ENCODE measurements around the gene FAM184A. TPM values are rescaled to one million over a fixed set of nuclear protein-coding genes. Genes with fewer than 3 reads are reported as not detected.

Gene FAM184A
- total RNA-seq, 1 donor from 2014 or later, result 2.0 TPM

DNA sequence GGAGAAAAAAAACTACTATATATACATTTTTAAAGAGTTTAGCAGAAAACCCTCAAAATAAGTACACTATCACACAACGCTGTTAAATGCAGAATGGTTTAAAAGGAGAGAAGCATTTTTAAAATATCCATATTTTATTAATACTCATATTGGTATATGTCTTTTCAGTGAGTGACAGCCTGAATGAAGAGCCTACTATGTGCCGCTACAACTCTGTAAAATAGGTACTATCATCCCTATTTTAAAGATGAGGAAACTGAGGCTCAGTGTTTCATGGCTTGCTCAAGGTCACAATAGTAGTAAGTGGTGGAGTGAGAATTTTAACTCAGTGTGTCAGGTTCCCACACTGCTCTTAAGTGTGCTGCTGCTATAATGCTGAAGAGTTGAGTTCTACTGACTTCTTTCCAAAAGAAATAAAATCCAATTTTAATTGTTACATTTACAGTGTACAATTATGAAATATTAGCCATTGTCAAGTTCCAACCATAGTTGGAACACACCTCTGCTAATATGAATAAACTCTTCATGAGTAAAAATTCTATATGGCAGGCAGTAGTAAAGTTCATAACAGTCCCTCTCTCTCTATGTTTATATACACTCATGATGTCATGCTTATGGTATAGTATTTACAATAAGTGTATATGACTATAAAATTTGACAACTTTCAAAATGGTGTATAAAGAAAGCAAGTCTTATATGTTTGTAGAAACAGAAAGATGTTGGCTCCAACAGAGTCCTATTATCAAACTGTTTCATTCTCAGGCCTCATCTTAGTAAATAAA is 3.1 kb downstream of the FAM184A start:
- Histone ChIP-seq H3K79me2 (ENCODE audit: insufficient read depth, low read length) (no peaks in the 10 kb centered on the region), H3K27ac (ENCODE audit: low read depth, low read length) (no peak overlapping the region), H3K36me3 (ENCODE audit: insufficient read depth, low read length) (no peaks in the 10 kb centered on the region), H3K4me1 (ENCODE audit: insufficient read depth, low read length) (peaks cover 5% of the 10 kb centered on the region), H3K9ac (ENCODE audit: low read length) (no peak overlapping the region), H3K4me2 (ENCODE audit: low read length) (no peak overlapping the region), H3K4me3 (ENCODE audit: insufficient read depth, low read depth, low read length) (no peak overlapping the region), H3K27me3 (ENCODE audit: insufficient read depth, low read length) (peaks cover 19% of the 10 kb centered on the region), H3K9me3 (ENCODE audit: insufficient read depth, low read depth, low read length) (no peaks in the 10 kb centered on the region), H4K20me1 (ENCODE audit: insufficient read depth, low read length) (no peaks in the 10 kb centered on the region), H2AFZ (ENCODE audit: low read depth, low read length) (no peak overlapping the region)
- Mint-ChIP-seq H3K36me3 (ENCODE audit: low read depth, unreplicated experiment) (no peaks in the 10 kb centered on the region), H3K4me3 (ENCODE audit: unreplicated experiment) (no peak overlapping the region), H3K27me3 (ENCODE audit: low read depth, unreplicated experiment) (peaks cover 20% of the 10 kb centered on the region), H3K9me3 (ENCODE audit: unreplicated experiment) (peaks cover 3% of the 10 kb centered on the region), H3K27ac (ENCODE audit: unreplicated experiment) (no peak overlapping the region), H3K4me1 (ENCODE audit: low read depth, unreplicated experiment) (peaks cover 4% of the 10 kb centered on the region)
- FAIRE-seq (no peak), DNase-seq (ENCODE audit: low read depth) (no peak)
- TF ChIP-seq, protein P1, sequence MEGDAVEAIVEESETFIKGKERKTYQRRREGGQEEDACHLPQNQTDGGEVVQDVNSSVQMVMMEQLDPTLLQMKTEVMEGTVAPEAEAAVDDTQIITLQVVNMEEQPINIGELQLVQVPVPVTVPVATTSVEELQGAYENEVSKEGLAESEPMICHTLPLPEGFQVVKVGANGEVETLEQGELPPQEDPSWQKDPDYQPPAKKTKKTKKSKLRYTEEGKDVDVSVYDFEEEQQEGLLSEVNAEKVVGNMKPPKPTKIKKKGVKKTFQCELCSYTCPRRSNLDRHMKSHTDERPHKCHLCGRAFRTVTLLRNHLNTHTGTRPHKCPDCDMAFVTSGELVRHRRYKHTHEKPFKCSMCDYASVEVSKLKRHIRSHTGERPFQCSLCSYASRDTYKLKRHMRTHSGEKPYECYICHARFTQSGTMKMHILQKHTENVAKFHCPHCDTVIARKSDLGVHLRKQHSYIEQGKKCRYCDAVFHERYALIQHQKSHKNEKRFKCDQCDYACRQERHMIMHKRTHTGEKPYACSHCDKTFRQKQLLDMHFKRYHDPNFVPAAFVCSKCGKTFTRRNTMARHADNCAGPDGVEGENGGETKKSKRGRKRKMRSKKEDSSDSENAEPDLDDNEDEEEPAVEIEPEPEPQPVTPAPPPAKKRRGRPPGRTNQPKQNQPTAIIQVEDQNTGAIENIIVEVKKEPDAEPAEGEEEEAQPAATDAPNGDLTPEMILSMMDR (IDR thresholded peaks at IDR 0.05; ENCODE audit: insufficient read depth, low read depth, low read length), result no peak
- TF ChIP-seq EZH2 (IDR thresholded peaks at IDR 0.05; ENCODE audit: insufficient read depth, low read length), result no peak

DNA sequence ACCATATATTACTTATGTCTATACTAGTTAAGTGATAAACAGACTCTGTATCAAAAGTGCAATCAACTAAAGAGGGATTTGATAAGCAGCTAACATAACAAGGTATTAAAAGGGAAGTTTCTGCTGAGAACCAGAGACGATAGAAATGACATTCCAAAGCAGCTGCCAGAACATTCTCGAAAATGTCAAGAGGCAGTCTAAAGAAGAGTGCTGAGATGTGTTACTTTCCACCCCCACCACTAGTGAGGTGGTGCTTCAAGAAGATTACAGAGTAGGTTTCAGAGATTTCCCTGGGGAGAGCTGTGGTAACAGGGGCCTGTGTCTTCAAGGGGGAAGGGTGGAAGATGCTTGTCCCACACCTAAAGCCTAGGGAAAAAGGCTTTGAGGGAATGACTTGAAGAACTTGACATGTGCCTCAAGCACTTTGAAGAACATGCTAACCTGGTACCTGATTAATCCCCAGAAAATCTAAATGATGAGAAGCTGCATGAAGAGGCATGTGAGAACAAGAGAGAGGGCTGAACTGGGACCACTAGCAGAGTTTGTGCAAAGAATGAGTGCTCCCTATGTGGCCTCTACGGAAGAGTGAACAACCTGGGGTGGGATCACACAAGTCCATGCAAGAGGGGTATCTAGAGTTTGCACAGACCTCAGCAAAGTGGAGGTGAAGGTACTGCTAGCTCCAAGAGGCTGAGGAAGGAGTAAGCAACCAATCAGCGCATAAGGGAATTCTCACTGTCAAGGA is 5.0 kb downstream of the FAM184A start:
- no peak overlapping the region for H3K9ac ChIP-seq (ENCODE audit: low read length)
- H3K4me1 Mint-ChIP-seq (ENCODE audit: low read depth, unreplicated experiment), result no peaks in the 10 kb centered on the region
- no peak for TF ChIP-seq EZH2 (IDR thresholded peaks at IDR 0.05; ENCODE audit: insufficient read depth, low read length)
- TF ChIP-seq, protein P1 (IDR thresholded peaks at IDR 0.05; ENCODE audit: insufficient read depth, low read depth, low read length), result no peak
- no peak overlapping the region for H3K4me2 ChIP-seq (ENCODE audit: low read length)
- H3K36me3 Mint-ChIP-seq (ENCODE audit: low read depth, unreplicated experiment), result no peaks in the 10 kb centered on the region
- H4K20me1 ChIP-seq (ENCODE audit: insufficient read depth, low read length), result no peaks in the 10 kb centered on the region
- no peaks in the 10 kb centered on the region for H3K9me3 Mint-ChIP-seq (ENCODE audit: unreplicated experiment)
- H3K4me1 ChIP-seq (ENCODE audit: insufficient read depth, low read length), result no peaks in the 10 kb centered on the region
- H3K4me3 Mint-ChIP-seq (ENCODE audit: unreplicated experiment), result no peak overlapping the region
- H3K27me3 Mint-ChIP-seq (ENCODE audit: low read depth, unreplicated experiment), result peaks cover 15% of the 10 kb centered on the region
- H3K27ac Mint-ChIP-seq (ENCODE audit: unreplicated experiment), result no peak overlapping the region
- peaks cover 19% of the 10 kb centered on the region for H3K27me3 ChIP-seq (ENCODE audit: insufficient read depth, low read length)
- H3K36me3 ChIP-seq (ENCODE audit: insufficient read depth, low read length), result no peaks in the 10 kb centered on the region
- DNase-seq (ENCODE audit: low read depth) (no peak), FAIRE-seq (no peak)
- no peak overlapping the region for H3K4me3 ChIP-seq (ENCODE audit: insufficient read depth, low read depth, low read length)
- no peaks in the 10 kb centered on the region for H3K79me2 ChIP-seq (ENCODE audit: insufficient read depth, low read length)
- no peaks in the 10 kb centered on the region for H3K9me3 ChIP-seq (ENCODE audit: insufficient read depth, low read depth, low read length)
- H3K27ac ChIP-seq (ENCODE audit: low read depth, low read length), result no peak overlapping the region
- H2AFZ ChIP-seq (ENCODE audit: low read depth, low read length), result no peak overlapping the region

Measured in astrocyte (in vitro differentiated cells and primary cell).